Measurements from ENCODE around the gene THYN1. TPM values are rescaled to one million over a fixed set of nuclear protein-coding genes. Genes with fewer than 3 reads are reported as not detected.

THYN1 gene
- total RNA-seq, 2 experiments from 2014 or later, result 25.7 to 26.0 TPM

GRCh38 chr11:134267966-134268365 is 14.8 kb upstream of the THYN1 start:
- Mint-ChIP-seq H3K27me3 (no peaks in the 10 kb centered on the region), H3K27ac (no peak overlapping the region), H3K36me3 (ENCODE audit: low read depth) (peaks cover 11% of the 10 kb centered on the region), H3K4me3 (no peak overlapping the region), H3K4me1 (ENCODE audit: low read depth) (peaks cover 36% of the 10 kb centered on the region), H3K9me3 (no peaks in the 10 kb centered on the region)
- no peak for DNase-seq
- Histone ChIP-seq H3K36me3 (ENCODE audit: insufficient read depth, low read length) (peaks cover 5% of the 10 kb centered on the region), H3K27me3 (ENCODE audit: control insufficient read depth in 1 of 2, insufficient read depth in 2 of 2, low read length in 2 of 2) (no peaks in the 10 kb centered on the region), H3K4me1 (ENCODE audit: insufficient read depth, low read length) (peaks cover 26% of the 10 kb centered on the region), H3K4me3 (ENCODE audit: low read length) (no peak overlapping the region), H3K9me3 (ENCODE audit: control insufficient read depth in 1 of 2, insufficient read depth in 1 of 2, low read length in 2 of 2) (no peaks in the 10 kb centered on the region), H3K27ac (ENCODE audit: low read depth in 1 of 2, low read length in 2 of 2) (no peak overlapping the region)
- ATAC-seq (ENCODE audit: poor library complexity), result no peak
- ChIA-PET POLR2A (no interaction called here), CTCF (no interaction called here)
- intact Hi-C loops (cut with DNase I, micrococcal nuclease), result no loop called here
- TF ChIP-seq, protein P1, sequence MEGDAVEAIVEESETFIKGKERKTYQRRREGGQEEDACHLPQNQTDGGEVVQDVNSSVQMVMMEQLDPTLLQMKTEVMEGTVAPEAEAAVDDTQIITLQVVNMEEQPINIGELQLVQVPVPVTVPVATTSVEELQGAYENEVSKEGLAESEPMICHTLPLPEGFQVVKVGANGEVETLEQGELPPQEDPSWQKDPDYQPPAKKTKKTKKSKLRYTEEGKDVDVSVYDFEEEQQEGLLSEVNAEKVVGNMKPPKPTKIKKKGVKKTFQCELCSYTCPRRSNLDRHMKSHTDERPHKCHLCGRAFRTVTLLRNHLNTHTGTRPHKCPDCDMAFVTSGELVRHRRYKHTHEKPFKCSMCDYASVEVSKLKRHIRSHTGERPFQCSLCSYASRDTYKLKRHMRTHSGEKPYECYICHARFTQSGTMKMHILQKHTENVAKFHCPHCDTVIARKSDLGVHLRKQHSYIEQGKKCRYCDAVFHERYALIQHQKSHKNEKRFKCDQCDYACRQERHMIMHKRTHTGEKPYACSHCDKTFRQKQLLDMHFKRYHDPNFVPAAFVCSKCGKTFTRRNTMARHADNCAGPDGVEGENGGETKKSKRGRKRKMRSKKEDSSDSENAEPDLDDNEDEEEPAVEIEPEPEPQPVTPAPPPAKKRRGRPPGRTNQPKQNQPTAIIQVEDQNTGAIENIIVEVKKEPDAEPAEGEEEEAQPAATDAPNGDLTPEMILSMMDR (IDR thresholded peaks at IDR 0.05), result no peak

- no peak overlapping the region for H3K4me3 ChIP-seq (ENCODE audit: low read length)
- Mint-ChIP-seq H3K9me3 (no peaks in the 10 kb centered on the region), H3K27me3 (no peaks in the 10 kb centered on the region), H3K36me3 (ENCODE audit: low read depth) (peaks cover 16% of the 10 kb centered on the region), H3K4me1 (ENCODE audit: low read depth) (peaks cover 31% of the 10 kb centered on the region), H3K4me3 (no peak overlapping the region), H3K27ac (no peak overlapping the region)
- DNase-seq (no peak), ATAC-seq (ENCODE audit: poor library complexity) (no peak)
- TF ChIP-seq, protein P1 (IDR thresholded peaks at IDR 0.05), result no peak
- H3K27ac ChIP-seq (ENCODE audit: low read depth in 1 of 2, low read length in 2 of 2), result no peak overlapping the region
- CTCF ChIA-PET, result interaction anchor here (3.6 kb wide), 1 partner anchor 8 kb away, joined by 14 read pairs; the partner anchor contains the start of gene GLB1L3
- H3K4me1 ChIP-seq (ENCODE audit: insufficient read depth, low read length), result peaks cover 21% of the 10 kb centered on the region
- no peaks in the 10 kb centered on the region for H3K27me3 ChIP-seq (ENCODE audit: control insufficient read depth in 1 of 2, insufficient read depth in 2 of 2, low read length in 2 of 2)
- POLR2A ChIA-PET, result no interaction called here
- no peaks in the 10 kb centered on the region for H3K9me3 ChIP-seq (ENCODE audit: control insufficient read depth in 1 of 2, insufficient read depth in 1 of 2, low read length in 2 of 2)
- H3K36me3 ChIP-seq (ENCODE audit: insufficient read depth, low read length), result peaks cover 11% of the 10 kb centered on the region
- intact Hi-C loops (cut with DNase I, micrococcal nuclease), result no loop called here
Measured at GRCh38 chr11:134267461-134267860, 14.3 kb upstream of the THYN1 start.

DNA sequence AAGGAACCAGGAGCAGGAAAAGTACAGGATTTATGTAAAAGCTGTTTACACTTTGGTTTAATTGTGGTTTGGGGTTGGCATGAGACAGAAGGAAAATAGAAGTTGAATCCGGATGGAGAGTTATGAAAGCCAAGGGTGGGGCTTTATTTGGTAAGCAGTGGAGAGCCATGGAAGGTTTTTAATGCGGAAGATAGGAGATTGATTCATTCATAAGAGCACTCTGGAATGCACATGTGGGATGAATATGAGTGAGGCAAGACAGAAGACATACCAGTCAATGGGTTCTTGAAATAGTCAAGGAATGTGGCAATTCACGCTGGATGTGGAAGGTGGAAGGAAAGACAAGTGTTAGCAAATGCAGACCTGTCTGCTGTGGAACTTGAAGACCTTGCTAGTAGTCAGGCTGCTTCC is 13.7 kb upstream of the THYN1 start:
- Histone ChIP-seq H3K27ac (ENCODE audit: low read depth in 1 of 2, low read length in 2 of 2) (no peak overlapping the region), H3K4me3 (ENCODE audit: low read length) (no peak overlapping the region), H3K36me3 (ENCODE audit: insufficient read depth, low read length) (peaks cover 16% of the 10 kb centered on the region), H3K4me1 (ENCODE audit: insufficient read depth, low read length) (peaks cover 19% of the 10 kb centered on the region), H3K27me3 (ENCODE audit: control insufficient read depth in 1 of 2, insufficient read depth in 2 of 2, low read length in 2 of 2) (no peaks in the 10 kb centered on the region), H3K9me3 (ENCODE audit: control insufficient read depth in 1 of 2, insufficient read depth in 1 of 2, low read length in 2 of 2) (no peaks in the 10 kb centered on the region)
- Mint-ChIP-seq H3K4me1 (ENCODE audit: low read depth) (peaks cover 27% of the 10 kb centered on the region), H3K27me3 (no peaks in the 10 kb centered on the region), H3K27ac (no peak overlapping the region), H3K36me3 (ENCODE audit: low read depth) (peaks cover 20% of the 10 kb centered on the region), H3K9me3 (no peaks in the 10 kb centered on the region), H3K4me3 (no peak overlapping the region)
- TF ChIP-seq, protein P1 (IDR thresholded peaks at IDR 0.05), result no peak
- intact Hi-C loops (cut with DNase I, micrococcal nuclease), result no loop called here
- POLR2A ChIA-PET, result interaction anchor here (1.3 kb wide), 1 partner anchor 13 kb away, joined by 4 read pairs; the partner anchor contains the start of genes ACAD8 and THYN1
- DNase-seq (no peak), ATAC-seq (ENCODE audit: poor library complexity) (no peak)
- CTCF ChIA-PET, result interaction anchor here (0.9 to 3.6 kb wide), 2 partner anchors 9 to 60 kb away, joined by 3 to 14 read pairs; partner anchors contain the start of gene GLB1L3

All from CD4-positive, alpha-beta T cell (primary cell).